Measurements from ENCODE around the gene RCAN1. TPM values are rescaled to one million over a fixed set of nuclear protein-coding genes. Genes with fewer than 3 reads are reported as not detected.

The RCAN1 gene
- total RNA-seq, 1 donor from 2014 or later: 13.0 TPM

Other genes starting within 250 kb of the RCAN1 start
- 16.7 and 17.0 TPM in 2 replicates for gene SMIM11, start 239.6 kb downstream of the RCAN1 start, total RNA-seq
- not detected in 2 replicates for gene SMIM34, start 191.2 kb downstream of the RCAN1 start, total RNA-seq
- gene KCNE1, start 102.9 kb downstream of the RCAN1 start, total RNA-seq: 0.48 and 0.68 TPM in 2 replicates
- gene CLIC6, start 53.9 kb upstream of the RCAN1 start, total RNA-seq: 0.19 and 0.25 TPM in 2 replicates